ENCODE data around the gene EPB41L4B. TPM values are rescaled to one million over a fixed set of nuclear protein-coding genes. Genes with fewer than 3 reads are reported as not detected.

Gene EPB41L4B
- total and polyA plus RNA-seq, 2 of the 13 experiments (the other 11 are each of a cell fraction or from before 2014, with no cell fraction given) = 17.6 to 22.1 TPM

DNA sequence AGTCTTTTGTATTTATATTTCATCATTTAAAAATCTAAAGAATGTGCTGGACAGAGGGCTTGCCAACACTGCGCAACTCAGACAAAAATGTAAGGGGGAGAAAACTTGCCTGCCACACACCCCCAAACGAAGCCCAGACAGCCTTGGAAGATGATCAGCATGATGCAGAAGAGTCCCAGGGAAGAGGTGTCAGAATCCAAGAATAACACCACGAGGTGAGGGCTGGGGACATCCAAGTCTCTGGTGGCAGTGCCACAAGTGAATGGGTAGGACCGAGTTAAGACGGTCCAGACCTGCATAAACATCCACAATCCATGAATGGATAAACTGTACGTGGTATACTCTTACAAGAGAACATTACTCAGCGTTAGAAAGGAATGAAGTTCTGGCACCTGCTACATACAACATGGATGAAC lies 10.4 kb downstream of the EPB41L4B start:
- WGBS (ENCODE audit: low lambda C conversion rate) = 85% methylated on average over 7 of the region's 7 CpGs
- no peaks in the 10 kb centered on the region for H4K20me1 ChIP-seq (ENCODE audit: insufficient read depth, low read length)
- in situ Hi-C loops (cut with HindIII; ENCODE audit: extremely low pct_ligation_motif_present, low pct_unique_long_range_greater_than_20kb) (no loop called here), intact Hi-C loops (cut with micrococcal nuclease; ENCODE audit: unreplicated experiment) (no loop called here)
- ATAC-seq (no peak), FAIRE-seq (no peak), DNase-seq (ENCODE audit: low spot score) (no peak)
- no peak overlapping the region for H3K27ac ChIP-seq (ENCODE audit: extremely low read length, insufficient read depth, low read length)
- ChIA-PET CTCF (ENCODE audit: low intra/inter-chr PET ratio, low total read pairs) (no interaction called here), POLR2A (no interaction called here)
- BruUV-seq (replicated peaks) = no TSS peak
- no peaks in the 10 kb centered on the region for H3K27me3 ChIP-seq (ENCODE audit: control insufficient read depth in 1 of 2, insufficient read depth in 2 of 2, low read length in 2 of 2)
- H3K9ac ChIP-seq (ENCODE audit: insufficient read depth, low read depth, low read length) = no peak overlapping the region
- TF ChIP-seq, protein P1, sequence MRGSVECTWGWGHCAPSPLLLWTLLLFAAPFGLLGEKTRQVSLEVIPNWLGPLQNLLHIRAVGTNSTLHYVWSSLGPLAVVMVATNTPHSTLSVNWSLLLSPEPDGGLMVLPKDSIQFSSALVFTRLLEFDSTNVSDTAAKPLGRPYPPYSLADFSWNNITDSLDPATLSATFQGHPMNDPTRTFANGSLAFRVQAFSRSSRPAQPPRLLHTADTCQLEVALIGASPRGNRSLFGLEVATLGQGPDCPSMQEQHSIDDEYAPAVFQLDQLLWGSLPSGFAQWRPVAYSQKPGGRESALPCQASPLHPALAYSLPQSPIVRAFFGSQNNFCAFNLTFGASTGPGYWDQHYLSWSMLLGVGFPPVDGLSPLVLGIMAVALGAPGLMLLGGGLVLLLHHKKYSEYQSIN (CRISPR knock-in tag; IDR thresholded peaks at IDR 0.05; ENCODE audit: borderline replicate concordance) = no peak
- TF ChIP-seq KDM1A (CRISPR knock-in tag; IDR thresholded peaks at IDR 0.05) = no peak
- TF ChIP-seq ZIK1 (CRISPR knock-in tag; IDR thresholded peaks at IDR 0.05; ENCODE audit: borderline replicate concordance, low read depth) = no peak
- no peak for TF ChIP-seq TBL1XR1 (IDR thresholded peaks at IDR 0.05; ENCODE audit: borderline replicate concordance, low read length, partially characterized antibody)
- TF ChIP-seq ZNF577 (CRISPR knock-in tag; IDR thresholded peaks at IDR 0.05; ENCODE audit: borderline replicate concordance, low read depth) = no peak
- H3K4me2 ChIP-seq (ENCODE audit: low read depth, low read length) = no peak overlapping the region
- peaks cover 96% of the 10 kb centered on the region for H3K4me1 ChIP-seq (ENCODE audit: insufficient read depth, low read length)
- H2AFZ ChIP-seq (ENCODE audit: low read length) = no peak overlapping the region
- H3K79me2 ChIP-seq (ENCODE audit: insufficient read depth, low read length) = peaks cover 79% of the 10 kb centered on the region
- no peaks in the 10 kb centered on the region for H3K36me3 ChIP-seq (replicated peaks in 1 of 2; ENCODE audit: control insufficient read depth in 1 of 2, insufficient read depth in 2 of 2, low read length in 2 of 2)
- H3K4me3 ChIP-seq (replicated peaks in 1 of 3; ENCODE audit: insufficient read depth in 1 of 3, low read depth in 2 of 3, low read length in 3 of 3) = no peak overlapping the region
- H3K9me3 ChIP-seq (ENCODE audit: low read length) = no peaks in the 10 kb centered on the region

DNA sequence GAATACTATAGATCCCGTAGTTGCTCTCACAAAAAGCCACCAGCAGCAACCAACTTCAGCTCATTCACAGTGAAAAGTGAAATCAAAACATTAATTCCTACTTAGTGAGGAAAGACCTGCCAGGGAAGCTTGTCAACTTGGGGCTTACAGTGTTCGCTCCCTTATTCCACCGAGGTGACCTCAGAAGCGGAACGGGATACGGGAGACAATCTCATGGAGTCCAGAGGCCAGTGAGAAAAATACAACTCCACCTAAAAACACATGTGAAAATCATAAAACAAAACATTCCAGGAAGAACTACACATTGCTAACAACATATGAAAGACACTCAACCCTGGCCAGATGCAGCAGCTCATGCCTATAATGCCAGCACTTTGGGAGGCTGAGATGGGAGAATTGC lies 11.6 kb downstream of the EPB41L4B start:
- TF ChIP-seq, protein P2, sequence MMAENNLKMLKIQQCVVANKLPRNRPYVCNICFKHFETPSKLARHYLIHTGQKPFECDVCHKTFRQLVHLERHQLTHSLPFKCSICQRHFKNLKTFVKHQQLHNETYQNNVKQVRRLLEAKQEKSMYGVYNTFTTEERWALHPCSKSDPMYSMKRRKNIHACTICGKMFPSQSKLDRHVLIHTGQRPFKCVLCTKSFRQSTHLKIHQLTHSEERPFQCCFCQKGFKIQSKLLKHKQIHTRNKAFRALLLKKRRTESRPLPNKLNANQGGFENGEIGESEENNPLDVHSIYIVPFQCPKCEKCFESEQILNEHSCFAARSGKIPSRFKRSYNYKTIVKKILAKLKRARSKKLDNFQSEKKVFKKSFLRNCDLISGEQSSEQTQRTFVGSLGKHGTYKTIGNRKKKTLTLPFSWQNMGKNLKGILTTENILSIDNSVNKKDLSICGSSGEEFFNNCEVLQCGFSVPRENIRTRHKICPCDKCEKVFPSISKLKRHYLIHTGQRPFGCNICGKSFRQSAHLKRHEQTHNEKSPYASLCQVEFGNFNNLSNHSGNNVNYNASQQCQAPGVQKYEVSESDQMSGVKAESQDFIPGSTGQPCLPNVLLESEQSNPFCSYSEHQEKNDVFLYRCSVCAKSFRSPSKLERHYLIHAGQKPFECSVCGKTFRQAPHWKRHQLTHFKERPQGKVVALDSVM (CRISPR knock-in tag; IDR thresholded peaks at IDR 0.05) = no peak
- TF ChIP-seq, protein P3, sequence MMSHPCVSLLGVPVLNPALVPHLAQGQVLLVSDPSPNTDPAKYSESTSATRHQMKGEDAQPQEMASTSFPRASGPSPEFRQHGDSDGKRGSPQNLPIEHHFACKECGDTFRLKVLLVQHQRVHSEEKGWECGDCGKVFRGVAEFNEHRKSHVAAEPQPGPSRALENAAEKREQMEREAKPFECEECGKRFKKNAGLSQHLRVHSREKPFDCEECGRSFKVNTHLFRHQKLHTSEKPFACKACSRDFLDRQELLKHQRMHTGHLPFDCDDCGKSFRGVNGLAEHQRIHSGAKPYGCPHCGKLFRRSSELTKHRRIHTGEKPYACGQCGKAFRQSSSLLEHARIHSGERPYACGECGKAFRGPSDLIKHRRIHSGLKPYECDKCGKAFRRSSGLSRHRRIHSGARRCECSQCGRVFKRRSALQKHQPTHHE (CRISPR knock-in tag; IDR thresholded peaks at IDR 0.05; ENCODE audit: borderline replicate concordance) = no peak
- TF ChIP-seq ZNF761 (CRISPR knock-in tag; conservative IDR thresholded peaks at IDR 0.05) = no peak
- Histone ChIP-seq H3K27ac (ENCODE audit: extremely low read length, insufficient read depth, low read length) (no peak overlapping the region), H4K20me1 (ENCODE audit: insufficient read depth, low read length) (no peaks in the 10 kb centered on the region), H3K36me3 (replicated peaks in 1 of 2; ENCODE audit: control insufficient read depth in 1 of 2, insufficient read depth in 2 of 2, low read length in 2 of 2) (no peaks in the 10 kb centered on the region), H2AFZ (ENCODE audit: low read length) (no peak overlapping the region), H3K4me3 (replicated peaks in 1 of 3; ENCODE audit: insufficient read depth in 1 of 3, low read depth in 2 of 3, low read length in 3 of 3) (no peak overlapping the region), H3K27me3 (ENCODE audit: control insufficient read depth in 1 of 2, insufficient read depth in 2 of 2, low read length in 2 of 2) (no peaks in the 10 kb centered on the region), H3K9me3 (ENCODE audit: low read length) (no peaks in the 10 kb centered on the region), H3K79me2 (ENCODE audit: insufficient read depth, low read length) (peaks cover 77% of the 10 kb centered on the region), H3K4me1 (ENCODE audit: insufficient read depth, low read length) (peaks cover 96% of the 10 kb centered on the region), H3K9ac (ENCODE audit: insufficient read depth, low read depth, low read length) (no peak overlapping the region), H3K4me2 (ENCODE audit: low read depth, low read length) (no peak overlapping the region)
- no TSS peak for BruUV-seq (replicated peaks)
- FAIRE-seq (no peak), ATAC-seq (no peak), DNase-seq (ENCODE audit: low spot score) (no peak)
- ChIA-PET POLR2A (no interaction called here), CTCF (ENCODE audit: low intra/inter-chr PET ratio, low total read pairs) (no interaction called here)
- 96% methylated on average over 6 of the region's 6 CpGs for WGBS (ENCODE audit: low lambda C conversion rate)
- in situ Hi-C loops (cut with HindIII; ENCODE audit: extremely low pct_ligation_motif_present, low pct_unique_long_range_greater_than_20kb) = no loop called here
- intact Hi-C loops (cut with micrococcal nuclease; ENCODE audit: unreplicated experiment) = no loop called here

Data from HepG2 (cell line).